Activated naive CD8-positive, alpha-beta T cell treated with anti-CD3 and anti-CD28 coated beads for 36 hours (primary cell): ENCODE measurements around the gene C2orf81. TPM values are rescaled to one million over a fixed set of nuclear protein-coding genes. Genes with fewer than 3 reads are reported as not detected.
"Not testable (repeated sequence)": the region's sequence is repeated elsewhere in the genome, so short reads cannot be mapped to it uniquely, and the experiment has no call there.

Experiments used
- DNase-seq: peaks from one replicate; pipeline ENCODE4 v3.0.0; 2021
- H3K27ac Mint-ChIP-seq: one replicate; pipeline ENCODE4 v1.8.0; 2022; ENCODE audit warnings: mild to moderate bottlenecking, moderate library complexity, mixed read lengths
- H3K27me3 Mint-ChIP-seq: one replicate; pipeline ENCODE4 v1.8.0; 2022; ENCODE audit warnings: mild to moderate bottlenecking, mixed read lengths
- H3K36me3 Mint-ChIP-seq: one replicate; pipeline ENCODE4 v1.8.0; 2021; ENCODE audit warnings: mild to moderate bottlenecking, mixed read lengths
- H3K4me1 Mint-ChIP-seq: one replicate; pipeline ENCODE4 v1.8.0; 2021; ENCODE audit warnings: mixed read lengths
- H3K4me3 Mint-ChIP-seq: one replicate; pipeline ENCODE4 v1.8.0; 2022; ENCODE audit warnings: mild to moderate bottlenecking, moderate library complexity, mixed read lengths
- H3K9me3 Mint-ChIP-seq: one replicate; pipeline ENCODE4 v1.8.0; 2022; ENCODE audit warnings: mixed read lengths
- total RNA-seq, 2 experiments: library from RNA; stranded (reverse); gene quantifications; one replicate each; pipeline ENCODE4 v1.2.3, GENCODE V29; 2021

Gene C2orf81
- total RNA-seq = 1 to 10 TPM; 5.1 to 6.2 TPM

GRCh38 chr2:74421221-74421870 is at the start of gene C2orf81, which contains the start of gene WDR54:
TSS of gene C2orf81 (minus strand) at chr2:74421619. CDS start at chr2:74421560, 59 bp downstream.
TSS of gene WDR54 (plus strand) at chr2:74421730. CDS start at chr2:74422154, 424 bp downstream.
- DNase-seq = peak; percentile 98
- Mint-ChIP-seq H3K27ac (peak within 1 kb of the TSS; percentile 95), H3K27me3 (no peaks in the 10 kb centered on the region), H3K9me3 (no peaks in the 10 kb centered on the region), H3K36me3 (peaks cover 15% of the 10 kb centered on the region), H3K4me1 (peaks cover 13% of the 10 kb centered on the region), H3K4me3 (peak within 1 kb of the TSS; percentile 96)

DNA sequence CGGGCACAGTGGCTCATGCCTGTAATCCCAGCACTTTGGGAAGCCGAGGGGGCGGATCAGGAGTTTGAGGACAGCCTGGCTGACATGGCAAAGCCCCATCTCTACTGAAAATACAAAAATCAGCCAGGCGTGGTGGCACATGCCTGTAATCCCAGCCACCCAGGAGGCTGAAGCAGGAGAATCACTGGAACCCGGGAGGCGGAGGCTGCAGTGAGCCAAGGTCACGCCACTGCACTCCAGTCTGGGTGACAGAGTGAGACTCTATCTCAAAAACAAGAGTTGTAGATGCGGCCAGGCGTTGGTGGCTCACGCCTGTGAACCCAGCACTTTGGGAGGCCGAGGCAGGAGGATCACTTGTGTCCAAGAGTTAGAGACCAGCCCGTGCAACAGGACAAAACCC is 49.3 kb upstream of the C2orf81 start:
- peak overlapping the region; percentile 55 for H3K27ac Mint-ChIP-seq
- not testable (repeated sequence) for H3K4me1 Mint-ChIP-seq, H3K9me3 Mint-ChIP-seq, DNase-seq, H3K27me3 Mint-ChIP-seq
- peaks cover 26% of the 10 kb centered on the region for H3K36me3 Mint-ChIP-seq
- peak overlapping the region; percentile 44 for H3K4me3 Mint-ChIP-seq

- H3K27me3 Mint-ChIP-seq = no peaks in the 10 kb centered on the region
- H3K9me3 Mint-ChIP-seq = no peaks in the 10 kb centered on the region
- H3K36me3 Mint-ChIP-seq = peaks cover 4% of the 10 kb centered on the region
- peaks cover 19% of the 10 kb centered on the region for H3K4me1 Mint-ChIP-seq
- peak overlapping the region; percentile 98 for H3K4me3 Mint-ChIP-seq
- DNase-seq = no peak
- peak overlapping the region; percentile 84 for H3K27ac Mint-ChIP-seq
Measured at GRCh38 chr2:74464406-74464805, 43.0 kb upstream of the C2orf81 start.

DNA sequence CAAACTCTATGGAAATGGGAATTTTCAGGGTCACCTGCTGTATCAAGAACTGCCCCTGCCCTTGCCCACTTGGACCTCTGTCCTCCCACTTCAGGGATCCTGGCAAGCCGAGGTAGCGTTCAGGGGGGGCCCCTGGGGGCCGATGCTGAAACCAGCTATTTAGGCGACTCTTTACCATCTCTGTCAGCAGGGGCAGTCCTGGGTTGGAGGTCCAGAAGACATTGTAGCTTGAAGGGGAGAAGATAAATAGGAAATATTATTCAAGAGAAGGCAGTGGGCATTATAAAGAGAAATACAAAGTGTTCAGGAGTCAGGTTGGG is 41.3 kb upstream of the C2orf81 start:
- H3K27ac Mint-ChIP-seq = no peak overlapping the region

DNA sequence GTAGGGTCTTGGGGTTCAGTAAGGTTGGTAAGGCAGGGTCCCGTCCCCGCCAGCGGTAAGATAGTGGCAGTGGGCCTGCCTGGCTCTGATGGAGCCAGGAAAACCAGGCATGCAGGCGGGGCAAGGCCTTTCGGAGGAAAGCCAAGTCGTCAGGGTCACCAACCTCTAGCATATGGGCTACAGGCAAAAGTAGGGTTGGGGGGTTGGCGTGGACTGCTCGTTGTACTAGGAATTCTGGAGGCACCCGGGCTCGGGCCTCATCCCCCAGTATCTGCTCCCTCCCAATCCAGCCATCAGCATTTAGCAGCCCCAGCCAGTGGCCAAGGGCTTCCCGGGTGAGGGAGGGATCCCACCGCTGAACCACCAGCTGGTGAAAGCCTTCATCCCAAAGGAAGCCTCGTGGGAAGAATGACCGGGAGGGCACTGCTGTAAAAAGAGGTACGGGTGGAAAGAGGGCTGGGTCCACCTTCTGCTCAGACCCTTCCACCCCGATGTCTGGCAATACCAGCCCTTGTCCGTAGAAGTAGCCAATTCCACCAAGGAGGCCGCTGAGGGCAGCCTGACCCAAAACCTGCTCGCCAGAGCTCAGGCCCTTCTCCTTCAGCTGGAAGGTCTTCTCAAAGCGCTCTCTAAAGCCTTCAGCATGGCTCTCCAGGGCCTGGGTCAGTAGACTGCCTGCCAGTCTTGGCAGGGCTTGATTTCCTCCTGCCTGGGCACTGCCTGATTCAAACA is 40.8 kb upstream of the C2orf81 start:
- H3K4me1 Mint-ChIP-seq = peaks cover 30% of the 10 kb centered on the region
- DNase-seq = no peak
- H3K27ac Mint-ChIP-seq = no peak overlapping the region
- peaks cover 6% of the 10 kb centered on the region for H3K36me3 Mint-ChIP-seq
- no peaks in the 10 kb centered on the region for H3K9me3 Mint-ChIP-seq
- no peak overlapping the region for H3K4me3 Mint-ChIP-seq
- H3K27me3 Mint-ChIP-seq = peaks cover 5% of the 10 kb centered on the region

More for the DNA sequence above, 41.3 kb upstream of the C2orf81 start:
- Mint-ChIP-seq H3K4me1 (peaks cover 30% of the 10 kb centered on the region), H3K27me3 (peaks cover 5% of the 10 kb centered on the region), H3K9me3 (no peaks in the 10 kb centered on the region), H3K36me3 (peaks cover 4% of the 10 kb centered on the region), H3K4me3 (no peak overlapping the region)
- no peak for DNase-seq

- Mint-ChIP-seq H3K36me3 (peaks cover 8% of the 10 kb centered on the region), H3K4me1 (peaks cover 35% of the 10 kb centered on the region), H3K27ac (no peak overlapping the region), H3K9me3 (no peaks in the 10 kb centered on the region), H3K27me3 (peaks cover 5% of the 10 kb centered on the region), H3K4me3 (no peak overlapping the region)
- DNase-seq = no peak
Measured at GRCh38 chr2:74461187-74462053, 40.0 kb upstream of the C2orf81 start.

GRCh38 chr2:74460187-74460586 is 38.8 kb upstream of the C2orf81 start:
- peaks cover 47% of the 10 kb centered on the region for H3K4me1 Mint-ChIP-seq
- H3K4me3 Mint-ChIP-seq = peak overlapping the region; percentile 98
- peaks cover 14% of the 10 kb centered on the region for H3K36me3 Mint-ChIP-seq
- not testable (repeated sequence) for DNase-seq, H3K9me3 Mint-ChIP-seq, H3K27me3 Mint-ChIP-seq
- H3K27ac Mint-ChIP-seq = peak overlapping the region; percentile 34

GRCh38 chr2:74459503-74460118 is 38.2 kb upstream of the C2orf81 start:
- not testable (repeated sequence) for H3K27ac Mint-ChIP-seq, DNase-seq, H3K9me3 Mint-ChIP-seq, H3K27me3 Mint-ChIP-seq
- Mint-ChIP-seq H3K36me3 (peaks cover 17% of the 10 kb centered on the region), H3K4me3 (peak overlapping the region; percentile 98), H3K4me1 (peaks cover 48% of the 10 kb centered on the region)

DNA sequence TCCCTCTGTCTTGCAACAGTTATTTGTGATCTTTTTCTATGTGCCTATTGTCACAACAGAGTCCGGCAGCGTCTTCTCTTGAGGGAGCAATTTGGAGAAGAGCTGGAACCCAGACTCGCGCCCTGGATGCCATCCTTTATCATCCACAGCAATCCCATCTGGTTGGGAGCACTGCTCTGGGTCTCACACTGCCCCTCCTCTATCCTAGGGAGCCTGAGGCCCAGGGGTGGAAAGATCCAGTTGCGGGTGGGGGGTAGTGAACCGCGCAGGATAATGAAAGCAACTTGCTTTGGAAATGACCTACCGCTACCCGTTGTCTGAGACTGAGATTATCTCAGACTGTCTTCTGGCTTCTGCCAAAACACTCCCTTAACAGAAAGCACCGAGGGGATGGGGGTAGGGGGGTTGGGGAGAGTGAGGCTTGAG is 37.5 kb upstream of the C2orf81 start:
- H3K36me3 Mint-ChIP-seq = peaks cover 15% of the 10 kb centered on the region
- H3K4me1 Mint-ChIP-seq = peaks cover 49% of the 10 kb centered on the region
- DNase-seq = no peak
- H3K27me3 Mint-ChIP-seq = peaks cover 5% of the 10 kb centered on the region
- H3K9me3 Mint-ChIP-seq = no peaks in the 10 kb centered on the region
- H3K27ac Mint-ChIP-seq = peak overlapping the region; percentile 99
- peak overlapping the region; percentile 98 for H3K4me3 Mint-ChIP-seq

DNA sequence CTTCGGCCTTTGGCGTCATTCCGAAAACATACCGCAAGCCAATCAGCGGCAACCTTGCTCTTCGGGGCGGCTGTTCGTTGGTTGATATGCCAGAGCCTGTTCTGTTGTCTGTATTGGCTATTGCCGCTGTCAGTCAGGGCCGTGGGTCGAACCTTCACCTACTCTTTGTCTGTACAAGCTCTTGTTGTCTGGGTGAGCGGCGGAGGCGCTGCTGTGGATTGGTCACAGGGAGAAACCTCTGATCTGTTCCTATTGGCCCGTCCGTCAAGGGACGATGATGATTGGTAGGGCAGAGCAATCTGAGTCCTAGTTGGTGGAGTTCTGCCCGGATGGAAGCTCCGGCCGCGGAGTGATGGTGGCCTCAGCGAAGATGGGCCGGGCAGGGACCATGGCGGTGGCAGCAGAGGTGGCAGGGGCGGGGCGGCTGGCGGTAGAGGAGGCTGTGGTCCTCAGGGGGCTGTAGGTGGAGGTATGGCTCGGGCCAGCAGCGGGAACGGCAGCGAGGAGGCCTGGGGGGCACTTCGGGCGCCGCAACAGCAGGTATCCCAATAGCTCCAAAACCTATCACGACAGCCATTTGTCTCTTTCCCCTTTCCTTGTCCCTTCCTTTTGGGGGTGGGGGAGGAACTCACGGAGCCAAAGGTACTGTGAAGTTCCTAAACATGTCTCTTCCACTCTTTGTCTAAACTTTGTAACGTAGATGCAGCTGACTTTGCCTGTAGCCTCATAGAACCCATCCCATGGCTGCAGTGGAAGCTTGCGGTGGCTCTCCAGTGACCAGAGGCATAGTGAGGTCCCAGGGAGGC is 36.9 kb upstream of the C2orf81 start, which contains the start of gene WBP1:
Gene WBP1 (plus strand): TSS at position 307 of the 806 bp plus-strand sequence. CDS start 165 bp downstream, at position 472.
- Mint-ChIP-seq H3K4me3 (peak within 1 kb of the TSS; percentile 98), H3K27me3 (peaks cover 5% of the 10 kb centered on the region), H3K4me1 (peaks cover 46% of the 10 kb centered on the region), H3K27ac (peak within 1 kb of the TSS; percentile 99), H3K9me3 (no peaks in the 10 kb centered on the region), H3K36me3 (peaks cover 13% of the 10 kb centered on the region)
- DNase-seq = peak; percentile 99

- Mint-ChIP-seq H3K36me3 (peaks cover 13% of the 10 kb centered on the region), H3K27me3 (peaks cover 5% of the 10 kb centered on the region), H3K4me3 (peak overlapping the region; percentile 98), H3K9me3 (no peaks in the 10 kb centered on the region), H3K27ac (peak overlapping the region; percentile 99), H3K4me1 (peaks cover 43% of the 10 kb centered on the region)
- DNase-seq = peak; percentile 89
Measured at GRCh38 chr2:74457549-74458131, 36.2 kb upstream of the C2orf81 start.

DNA sequence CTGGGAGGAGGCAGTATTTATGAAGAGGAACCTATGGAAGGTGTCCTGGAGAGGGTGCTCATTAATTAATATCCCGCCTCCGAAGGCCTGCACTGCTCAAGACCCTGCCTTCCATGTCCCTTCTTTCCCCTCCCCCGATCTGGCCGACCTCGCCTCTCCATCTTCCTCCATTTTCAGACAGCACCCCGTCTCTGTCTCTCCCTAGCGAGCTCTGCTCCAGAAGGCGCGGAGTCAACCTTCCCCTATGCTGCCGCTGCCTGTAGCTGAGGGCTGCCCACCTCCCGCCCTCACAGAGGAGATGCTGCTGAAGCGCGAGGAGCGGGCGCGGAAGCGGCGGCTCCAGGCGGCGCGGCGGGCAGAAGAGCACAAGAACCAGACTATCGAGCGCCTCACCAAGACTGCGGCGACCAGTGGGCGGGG is 35.7 kb upstream of the C2orf81 start:
- Mint-ChIP-seq H3K36me3 (peaks cover 13% of the 10 kb centered on the region), H3K4me3 (peak overlapping the region; percentile 98), H3K27me3 (peaks cover 5% of the 10 kb centered on the region), H3K9me3 (no peaks in the 10 kb centered on the region), H3K27ac (peak overlapping the region; percentile 99), H3K4me1 (peaks cover 47% of the 10 kb centered on the region)
- DNase-seq = no peak

- Mint-ChIP-seq H3K27ac (peak within 1 kb of the TSS; percentile 99), H3K36me3 (peaks cover 13% of the 10 kb centered on the region), H3K4me1 (peaks cover 43% of the 10 kb centered on the region)
Measured at GRCh38 chr2:74454654-74455511, 33.5 kb upstream of the C2orf81 start, which contains the start of gene INO80B. TSS of gene INO80B (plus strand) at chr2:74455087. CDS start at chr2:74455117, 30 bp downstream.

More at GRCh38 chr2:74454654-74455511, 33.5 kb upstream of the C2orf81 start, which contains the start of gene INO80B:
- Mint-ChIP-seq H3K4me3 (peak within 1 kb of the TSS; percentile 98), H3K9me3 (no peaks in the 10 kb centered on the region), H3K27me3 (peaks cover 5% of the 10 kb centered on the region)
- DNase-seq = peak; percentile 95
